NCI-H1105 (cell line): Measurements from ENCODE around the gene HEPHL1.
A peak's percentile ranks its signal among the peaks of the same experiment; 100 is the strongest.

ENCODE experiments used
- DNase-seq: peaks from one replicate; lab custom pipeline; 2025; lab: John Stamatoyannopoulos, UW

Gene HEPHL1

GRCh38 chr11:94018721-94019120 is 2.4 kb upstream of the HEPHL1 start:
- no peak for DNase-seq

GRCh38 chr11:94023856-94024255 is 2.7 kb downstream of the HEPHL1 start:
- DNase-seq: no peak

- DNase-seq: no peak
These were observed 3.4 kb downstream of the HEPHL1 start for GRCh38 chr11:94024547-94024946.

- DNase-seq: no peak
These were observed 4.7 kb downstream of the HEPHL1 start for GRCh38 chr11:94025690-94026394.

GRCh38 chr11:94027210-94027609 is 6.1 kb downstream of the HEPHL1 start:
- DNase-seq: no peak

GRCh38 chr11:94028436-94028835 is 7.3 kb downstream of the HEPHL1 start:
- no peak for DNase-seq

- no peak for DNase-seq
These were observed 8.9 kb downstream of the HEPHL1 start for GRCh38 chr11:94030059-94030458.

- no peak for DNase-seq
These were observed 10.5 kb downstream of the HEPHL1 start for GRCh38 chr11:94031625-94032024.

- DNase-seq: no peak
These were observed 10.9 kb downstream of the HEPHL1 start for GRCh38 chr11:94032066-94032465.

- no peak for DNase-seq
These were observed 11.6 kb downstream of the HEPHL1 start for GRCh38 chr11:94032725-94033124.

- DNase-seq: no peak
These were observed 13.1 kb downstream of the HEPHL1 start for GRCh38 chr11:94034207-94034606.

GRCh38 chr11:94036096-94036495 is 14.9 kb downstream of the HEPHL1 start:
- no peak for DNase-seq

GRCh38 chr11:94043241-94043640 is 22.1 kb downstream of the HEPHL1 start:
- no peak for DNase-seq

GRCh38 chr11:94046796-94047195 is 25.6 kb downstream of the HEPHL1 start:
- DNase-seq: peak; percentile 75

GRCh38 chr11:94048032-94048709 is 27.0 kb downstream of the HEPHL1 start:
- no peak for DNase-seq

- DNase-seq: peak; percentile 92
These were observed 28.2 kb downstream of the HEPHL1 start for GRCh38 chr11:94049351-94049750.

- DNase-seq: no peak
These were observed 37.5 kb downstream of the HEPHL1 start for GRCh38 chr11:94058630-94059029.

GRCh38 chr11:94059065-94059464 is 37.9 kb downstream of the HEPHL1 start:
- DNase-seq: no peak

GRCh38 chr11:94060401-94060800 is 39.2 kb downstream of the HEPHL1 start:
- no peak for DNase-seq

- DNase-seq: no peak
These were observed 41.2 kb downstream of the HEPHL1 start for GRCh38 chr11:94062360-94062759.

- no peak for DNase-seq
These were observed 45.8 kb downstream of the HEPHL1 start for GRCh38 chr11:94066901-94067429.

- no peak for DNase-seq
These were observed 47.6 kb downstream of the HEPHL1 start for GRCh38 chr11:94068764-94069163.

- no peak for DNase-seq
These were observed 56.6 kb downstream of the HEPHL1 start for GRCh38 chr11:94077552-94078293.
